Erythroblast (primary cell): ENCODE data around the gene RNF17.

ENCODE experiments used
- DNase-seq, 2 experiments: peaks; one replicate each; lab custom pipeline; 2025; lab: John Stamatoyannopoulos, UW
- GATA1 ChIP-seq: IDR thresholded peaks from 2 replicates; pipeline ENCODE4 v1.6.1; 2011; ENCODE audit warnings: low read depth, mild to moderate bottlenecking, control low read depth, low read length, moderate library complexity
- POLR2A ChIP-seq: IDR thresholded peaks from 2 replicates; pipeline ENCODE4 v1.6.1; 2011; ENCODE audit warnings: mild to moderate bottlenecking, low read length

The RNF17 gene

GRCh38 chr13:24911133-24911908 is 147.4 kb downstream of the RNF17 start:
- DNase-seq, result peak; percentile 48 to 73
- TF ChIP-seq GATA1, result no peak
- TF ChIP-seq POLR2A, result no peak

GRCh38 chr13:24916464-24916863 is 152.5 kb downstream of the RNF17 start:
- TF ChIP-seq POLR2A (no peak), GATA1 (no peak)
- no peak for DNase-seq

- no peak for DNase-seq
- no peak for TF ChIP-seq POLR2A
- TF ChIP-seq GATA1, result no peak
These were observed 157.0 kb downstream of the RNF17 start for GRCh38 chr13:24921003-24921402.

- TF ChIP-seq POLR2A (no peak), GATA1 (no peak)
- DNase-seq, result no peak
These were observed 157.9 kb downstream of the RNF17 start for GRCh38 chr13:24921881-24922280.

GRCh38 chr13:24922387-24922744 is 158.4 kb downstream of the RNF17 start:
- no peak for DNase-seq
- no peak for TF ChIP-seq GATA1
- no peak for TF ChIP-seq POLR2A

GRCh38 chr13:24922745-24923591 is 159.0 kb downstream of the RNF17 start:
- DNase-seq, result peak; percentile 96 to 98
- TF ChIP-seq GATA1, result no peak
- TF ChIP-seq POLR2A, result peak; percentile 98

GRCh38 chr13:24925318-24926231 is 161.6 kb downstream of the RNF17 start:
- no peak for TF ChIP-seq GATA1
- TF ChIP-seq POLR2A, result no peak
- no peak for DNase-seq

- DNase-seq, result no peak
- no peak for TF ChIP-seq GATA1
- no peak for TF ChIP-seq POLR2A
These were observed 163.9 kb downstream of the RNF17 start for GRCh38 chr13:24927810-24928404.

- TF ChIP-seq GATA1 (no peak), POLR2A (no peak)
- DNase-seq, result no peak
These were observed 165.2 kb downstream of the RNF17 start for GRCh38 chr13:24929196-24929595.
